ENCODE data around the gene KRTAP9-8.
"Not testable (repeated sequence)": the region's sequence is repeated elsewhere in the genome, so short reads cannot be mapped to it uniquely, and the experiment has no call there.

The KRTAP9-8 gene

GRCh38 chr17:41237949-41238437 lies at the start of gene KRTAP9-8:
Gene KRTAP9-8 (plus strand): TSS chr17:41237999. CDS start chr17:41238052, 53 bp downstream.
- not testable (repeated sequence) for DNase-seq

- DNase-seq, result not testable (repeated sequence)
These were observed 47.9 kb upstream of the KRTAP9-8 start, which contains the start of gene KRTAP9-1 for GRCh38 chr17:41189837-41190318. Gene KRTAP9-1 (plus strand): TSS chr17:41189887. CDS start chr17:41189887, 0 bp downstream.

GRCh38 chr17:41190328-41190727 lies 47.5 kb upstream of the KRTAP9-8 start:
- no peak for DNase-seq

- DNase-seq, result no peak
These were observed 41.7 kb upstream of the KRTAP9-8 start for GRCh38 chr17:41196068-41196467.

DNA sequence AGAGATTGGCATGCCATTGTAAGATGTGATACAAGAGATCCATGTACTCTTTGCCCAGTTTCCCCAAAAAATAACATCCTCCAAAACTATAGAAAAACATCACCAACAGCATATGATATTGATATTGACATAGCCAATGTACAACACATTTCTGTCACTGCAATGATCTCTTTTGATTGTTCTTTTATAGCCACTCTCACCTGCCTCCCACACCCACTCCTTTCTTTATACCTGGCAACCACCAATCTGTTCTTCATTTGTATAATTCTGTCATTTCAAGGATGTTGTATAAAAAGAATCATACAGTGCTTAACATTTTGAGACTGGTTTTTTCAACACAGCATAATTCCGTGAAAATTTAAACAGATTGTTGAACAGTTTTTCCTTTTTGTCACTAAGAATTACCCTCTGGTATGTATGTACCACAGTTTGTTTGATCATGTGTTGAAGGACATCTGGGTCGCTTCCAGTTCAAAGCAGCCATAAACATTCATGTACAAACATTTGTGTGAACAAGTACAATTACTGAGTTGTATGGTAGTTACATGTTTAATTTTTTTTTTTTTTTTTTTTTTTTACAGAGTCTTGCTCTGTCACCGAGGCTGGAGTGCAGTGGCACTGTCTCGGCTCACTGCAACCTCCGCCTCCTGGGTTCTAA lies 38.2 kb upstream of the KRTAP9-8 start:
- no peak for DNase-seq

GRCh38 chr17:41211845-41212466 lies 25.8 kb upstream of the KRTAP9-8 start:
- DNase-seq, result no peak

DNA sequence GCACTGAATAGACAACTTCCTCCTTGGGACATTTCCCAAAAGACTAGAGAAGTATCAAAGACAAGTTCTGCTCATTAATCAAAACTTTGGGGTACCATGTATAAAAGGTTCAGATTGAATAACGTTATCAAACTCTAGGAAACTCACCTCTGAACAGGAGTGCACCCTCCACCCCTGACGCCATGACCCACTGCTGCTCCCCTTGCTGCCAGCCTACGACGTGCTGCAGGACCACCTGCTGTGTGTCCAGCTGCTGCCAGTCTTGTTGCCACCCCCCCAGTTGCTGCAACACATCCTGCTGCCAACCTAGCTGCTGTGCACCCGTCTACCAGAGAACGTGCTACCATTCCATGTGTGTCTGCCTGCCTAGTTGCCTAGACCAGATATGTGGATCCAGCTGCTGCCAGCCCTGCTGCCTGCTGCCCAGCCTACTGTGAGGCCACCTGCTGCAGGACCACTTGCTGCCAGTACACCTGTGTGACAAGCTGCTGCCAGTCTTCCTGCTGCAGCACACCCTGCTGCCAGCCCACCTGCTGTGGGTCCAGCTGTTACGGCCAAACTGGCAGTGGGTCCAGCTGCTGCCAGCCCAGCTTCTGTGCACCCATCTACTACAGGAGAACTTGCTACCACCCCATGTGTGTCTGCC lies 25.2 kb upstream of the KRTAP9-8 start:
- DNase-seq, result no peak

DNA sequence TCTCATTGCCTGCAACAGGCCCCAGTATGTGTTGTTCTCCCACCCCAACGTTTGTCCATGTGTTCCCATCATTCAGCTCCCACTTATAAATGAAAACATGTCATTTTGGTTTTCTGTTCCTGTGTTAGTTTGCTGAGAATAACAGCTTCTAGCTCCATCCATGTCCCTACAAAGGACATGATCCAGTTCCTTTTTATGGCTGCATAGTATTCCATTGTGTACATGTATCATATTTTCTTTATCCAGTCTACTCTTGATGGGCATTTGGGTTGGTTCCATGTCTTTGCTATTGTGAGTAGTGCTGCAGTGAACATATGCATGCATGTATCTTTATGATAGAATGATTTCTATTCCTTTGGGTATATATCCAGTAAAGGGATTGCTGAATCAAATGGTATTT lies 22.1 kb upstream of the KRTAP9-8 start:
- DNase-seq, result no peak

- no peak for DNase-seq
These were observed 14.0 kb upstream of the KRTAP9-8 start for GRCh38 chr17:41223821-41224220.

DNA sequence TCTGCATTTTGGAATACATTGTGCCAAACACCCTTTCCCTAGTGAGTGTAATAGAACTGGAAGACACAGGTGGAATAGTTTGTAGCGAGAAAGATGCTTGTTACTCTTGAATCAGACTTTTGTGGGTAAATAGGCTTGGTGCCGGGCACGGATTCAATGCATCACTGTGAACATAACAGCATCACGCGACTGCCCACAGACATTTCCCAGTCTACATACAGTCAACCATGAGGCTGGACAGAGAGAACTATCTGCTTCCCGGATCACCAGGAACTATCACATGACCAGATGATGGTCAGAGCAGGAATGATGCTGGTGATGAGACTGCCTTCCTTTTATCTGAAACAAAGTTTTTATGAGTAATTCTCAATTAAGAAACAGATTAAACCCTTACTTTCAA lies 11.7 kb upstream of the KRTAP9-8 start:
- DNase-seq, result no peak

GRCh38 chr17:41226598-41227095 lies 11.2 kb upstream of the KRTAP9-8 start, which contains the start of gene KRTAP9-2:
Gene KRTAP9-2 (plus strand): TSS chr17:41226648. CDS start chr17:41226655, 7 bp downstream.
- not testable (repeated sequence) for DNase-seq

DNA sequence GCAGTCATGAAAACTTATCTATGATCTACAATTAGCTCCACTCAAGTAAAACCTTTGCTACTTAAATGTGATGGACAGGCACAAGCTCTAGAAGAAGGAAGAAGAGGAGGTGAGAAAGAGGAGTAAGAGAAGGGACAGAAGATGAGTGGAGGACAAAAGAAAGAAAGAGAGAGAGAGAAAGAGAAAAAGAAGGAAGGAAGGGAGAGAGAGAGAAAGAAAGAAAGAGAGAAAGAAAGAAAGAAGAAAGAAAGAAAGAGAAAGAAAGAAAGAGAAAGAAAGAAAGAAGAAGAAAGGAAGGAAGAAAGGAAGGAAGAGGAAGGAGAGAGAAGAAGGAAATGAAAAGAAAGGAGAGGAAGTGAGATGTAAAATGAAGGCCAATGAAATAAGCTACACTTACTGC lies 7.7 kb upstream of the KRTAP9-8 start:
- no peak for DNase-seq

DNA sequence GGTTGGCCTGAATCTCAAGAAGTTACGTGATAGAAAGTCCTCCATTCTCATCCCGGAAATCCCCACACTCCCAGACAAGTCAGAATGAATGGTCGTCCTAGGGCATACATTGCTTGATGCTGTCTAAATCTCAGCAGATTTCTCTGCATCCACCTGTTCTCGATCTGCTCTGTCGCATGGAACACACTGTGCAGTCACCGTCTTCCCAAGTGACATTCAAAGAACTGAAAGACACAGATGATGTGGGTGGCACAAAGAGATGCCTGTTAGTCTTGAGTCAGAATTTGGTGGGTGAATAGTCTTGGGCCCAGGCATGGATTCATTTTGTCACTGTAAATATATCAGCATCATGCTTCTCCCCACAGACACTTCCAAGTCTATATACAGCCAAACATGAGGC lies 6.1 kb upstream of the KRTAP9-8 start:
- no peak for DNase-seq

DNA sequence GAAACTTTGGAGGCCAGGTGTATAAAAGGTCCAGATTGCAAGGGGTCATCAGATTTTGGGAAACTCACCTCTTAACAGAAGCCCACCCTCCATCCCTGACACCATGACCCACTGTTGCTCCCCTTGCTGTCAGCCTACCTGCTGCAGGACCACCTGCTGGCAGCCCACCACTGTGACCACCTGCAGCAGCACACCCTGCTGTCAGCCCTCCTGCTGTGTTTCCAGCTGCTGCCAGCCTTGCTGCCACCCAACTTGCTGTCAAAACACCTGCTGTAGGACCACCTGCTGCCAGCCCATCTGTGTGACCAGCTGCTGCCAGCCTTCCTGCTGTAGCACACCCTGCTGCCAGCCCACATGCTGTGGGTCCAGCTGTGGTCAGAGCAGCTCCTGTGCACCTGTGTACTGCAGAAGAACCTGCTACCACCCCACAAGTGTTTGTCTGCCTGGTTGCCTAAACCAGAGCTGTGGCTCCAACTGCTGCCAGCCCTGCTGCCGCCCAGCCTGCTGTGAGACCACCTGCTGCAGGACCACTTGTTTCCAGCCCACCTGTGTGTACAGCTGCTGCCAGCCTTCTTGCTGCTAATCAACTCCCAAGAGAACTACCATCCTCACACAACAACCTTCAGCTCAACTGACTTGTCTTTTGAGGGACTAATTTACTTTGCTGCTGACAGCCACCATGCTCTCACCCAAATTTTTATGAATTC lies 5.2 kb upstream of the KRTAP9-8 start, which contains the start of gene KRTAP9-3:
Gene KRTAP9-3 (plus strand): TSS at position 51 of the 707 bp plus-strand sequence. CDS start 53 bp downstream, at position 104.
- not testable (repeated sequence) for DNase-seq

DNA sequence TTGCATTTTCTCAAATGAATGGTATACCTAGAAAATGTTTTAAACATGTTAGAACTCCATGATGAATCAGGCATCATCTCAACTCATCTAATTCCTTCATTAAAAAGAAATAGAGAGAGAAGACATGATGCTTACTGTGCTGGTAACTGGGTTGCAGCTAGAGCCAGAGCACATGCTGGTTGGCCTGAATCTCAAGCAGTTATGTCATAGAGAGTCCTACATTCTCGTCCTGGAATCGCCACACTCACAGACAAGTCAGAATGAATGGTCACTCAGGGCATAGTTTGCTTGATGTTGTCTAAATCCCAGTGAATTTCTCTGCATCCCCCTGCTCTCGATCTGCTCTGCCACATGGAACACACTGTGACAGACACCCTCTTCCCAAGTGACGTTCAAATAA lies 683 bp upstream of the KRTAP9-8 start:
- DNase-seq, result not testable (repeated sequence)

GRCh38 chr17:41246995-41247787 lies 9.4 kb downstream of the KRTAP9-8 start:
- DNase-seq, result not testable (repeated sequence)

DNA sequence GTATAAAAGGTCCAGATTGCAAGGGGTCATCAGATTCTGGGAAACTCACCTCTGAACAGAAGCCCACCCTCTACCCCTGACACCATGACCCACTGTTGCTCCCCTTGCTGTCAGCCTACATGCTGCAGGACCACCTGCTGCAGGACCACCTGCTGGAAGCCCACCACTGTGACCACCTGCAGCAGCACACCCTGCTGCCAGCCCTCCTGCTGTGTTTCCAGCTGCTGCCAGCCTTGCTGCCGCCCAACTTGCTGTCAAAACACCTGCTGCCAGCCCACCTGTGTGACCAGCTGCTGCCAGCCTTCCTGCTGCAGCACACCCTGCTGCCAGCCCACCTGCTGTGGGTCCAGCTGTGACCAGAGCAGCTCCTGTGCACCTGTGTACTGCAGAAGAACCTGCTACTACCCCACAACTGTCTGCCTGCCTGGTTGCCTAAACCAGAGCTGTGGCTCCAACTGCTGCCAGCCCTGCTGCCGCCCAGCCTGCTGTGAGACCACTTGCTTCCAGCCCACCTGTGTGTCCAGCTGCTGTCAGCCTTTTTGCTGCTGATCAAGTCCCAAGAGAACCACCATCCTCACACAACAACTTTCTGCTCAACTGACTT lies 11.9 kb downstream of the KRTAP9-8 start, which contains the start of gene KRTAP9-4:
Gene KRTAP9-4 (plus strand): TSS at position 51 of the 604 bp plus-strand sequence. CDS start 34 bp downstream, at position 85.
- not testable (repeated sequence) for DNase-seq

- no peak for DNase-seq
These were observed 13.5 kb downstream of the KRTAP9-8 start for GRCh38 chr17:41251261-41251660.

GRCh38 chr17:41254861-41255260 lies 17.1 kb downstream of the KRTAP9-8 start:
- no peak for DNase-seq

DNA sequence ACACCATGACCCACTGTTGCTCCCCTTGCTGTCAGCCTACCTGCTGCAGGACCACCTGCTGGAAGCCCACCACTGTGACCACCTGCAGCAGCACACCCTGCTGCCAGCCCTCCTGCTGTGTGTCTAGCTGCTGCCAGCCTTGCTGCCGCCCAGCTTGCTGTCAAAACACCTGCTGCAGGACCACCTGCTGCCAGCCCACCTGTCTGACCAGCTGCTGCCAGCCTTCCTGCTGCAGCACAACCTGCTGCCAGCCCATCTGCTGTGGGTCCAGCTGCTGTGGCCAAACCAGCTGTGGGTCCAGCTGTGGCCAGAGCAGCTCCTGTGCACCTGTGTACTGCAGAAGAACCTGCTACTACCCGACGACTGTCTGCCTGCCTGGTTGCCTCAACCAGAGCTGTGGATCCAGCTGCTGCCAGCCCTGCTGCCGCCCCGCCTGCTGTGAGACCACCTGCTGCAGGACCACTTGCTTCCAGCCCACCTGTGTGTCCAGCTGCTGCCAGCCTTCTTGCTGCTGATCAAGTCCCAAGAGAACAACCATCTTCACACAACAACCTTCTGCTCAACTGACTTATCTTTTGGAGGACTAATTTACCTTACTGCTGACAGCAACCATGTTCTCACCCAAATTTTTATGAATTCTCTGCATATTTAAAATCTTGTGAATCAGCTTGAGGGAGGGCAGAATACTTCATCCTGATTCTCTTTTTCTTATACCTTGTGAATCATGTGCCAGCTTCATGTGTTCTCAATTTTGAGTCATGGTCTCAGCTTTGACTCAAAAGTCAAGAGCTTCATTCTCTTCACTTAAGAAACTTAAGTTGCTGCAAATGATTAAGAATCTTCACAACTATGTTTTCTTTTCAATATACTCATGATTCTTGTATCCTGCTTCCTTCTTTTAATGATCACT lies 17.8 kb downstream of the KRTAP9-8 start, which contains the start of gene KRTAP9-9:
Gene KRTAP9-9 (plus strand): TSS at position 4 of the 910 bp plus-strand sequence.
- not testable (repeated sequence) for DNase-seq

Data from activated T-cell treated with anti-CD3 and anti-CD28 coated beads, Interleukin-2, amount 50 U/mL, for 1 hour (primary cell).